Mesodermal cell (in vitro differentiated cells): ENCODE measurements around the gene GYPE.
"Not testable (repeated sequence)": the region's sequence is repeated elsewhere in the genome, so short reads cannot be mapped to it uniquely, and the experiment has no call there.

Source experiments
- H3K27ac ChIP-seq: 2 replicates; pipeline ENCODE4 v1.7.0; 2013; ENCODE audit warnings: mild to moderate bottlenecking, low read depth, low read length, moderate library complexity; ENCODE audit not compliant: severe bottlenecking
- H3K36me3 ChIP-seq: 2 replicates; pipeline ENCODE4 v1.7.1; 2013; ENCODE audit warnings: mild to moderate bottlenecking, low read length, moderate library complexity; ENCODE audit not compliant: control insufficient read depth, insufficient read depth
- H3K4me1 ChIP-seq: one replicate; pipeline ENCODE4 v1.7.1; 2013; ENCODE audit warnings: mild to moderate bottlenecking, low read length; ENCODE audit not compliant: insufficient read depth, control insufficient read depth, poor library complexity, severe bottlenecking
- H3K4me3 ChIP-seq: 2 replicates; pipeline ENCODE4 v1.7.0; 2013; ENCODE audit warnings: low read length, control low read depth, mild to moderate bottlenecking; ENCODE audit not compliant: insufficient read depth, poor library complexity, severe bottlenecking; ENCODE audit errors: extremely low read depth
- H3K9me3 ChIP-seq: 2 replicates; pipeline ENCODE4 v1.7.1; 2013; ENCODE audit warnings: mild to moderate bottlenecking, low read length, moderate library complexity; ENCODE audit not compliant: control insufficient read depth
- WGBS, 2 experiments: methylation state at CpG; one replicate each; pipeline ENCODE4 v1.1.5; 2013; ENCODE audit warnings: missing lambda C conversion rate in 2 of 2; ENCODE audit not compliant: insufficient coverage in 2 of 2; 5-methylcytosine and 5-hydroxymethylcytosine counted together

Gene GYPE

DNA sequence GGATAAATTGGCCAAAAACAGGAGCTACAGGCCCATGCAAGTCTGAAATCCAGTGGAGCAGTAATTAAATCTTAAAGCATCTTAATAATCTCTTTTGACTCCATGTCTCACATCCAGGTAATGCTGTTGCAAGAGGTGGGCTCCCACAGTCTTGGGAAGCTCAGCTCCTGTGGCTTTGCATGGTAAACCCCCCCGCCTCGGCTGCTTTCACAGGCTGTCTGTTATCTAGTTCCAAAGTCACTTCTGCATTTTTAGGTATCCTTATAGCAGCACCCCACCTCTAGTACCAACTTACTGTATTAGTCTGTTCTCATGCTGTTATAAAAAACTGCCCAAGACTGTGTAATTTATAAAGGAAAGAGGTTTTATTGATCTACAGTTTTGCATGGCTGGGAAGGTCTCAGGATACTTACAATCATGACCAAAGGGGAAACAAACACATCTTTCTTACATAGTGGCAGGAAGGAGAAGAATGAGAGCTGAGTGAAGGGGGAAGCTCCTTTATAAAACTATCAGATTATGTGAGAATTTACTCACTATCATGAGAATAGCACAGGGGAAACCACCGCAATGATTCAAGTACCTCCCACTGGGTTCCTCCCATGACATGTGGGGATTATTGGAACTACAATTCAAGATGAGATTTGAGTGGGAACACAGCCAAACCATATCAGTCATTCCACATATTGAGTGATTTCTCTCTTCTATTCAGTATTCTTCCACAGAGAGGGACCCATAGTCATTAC is 34.7 kb downstream of the GYPE start:
- not testable (repeated sequence) for H3K27ac ChIP-seq, H3K9me3 ChIP-seq, H3K36me3 ChIP-seq, H3K4me3 ChIP-seq, H3K4me1 ChIP-seq
- WGBS, 2 experiments = 60 to 94% methylated on average over 1 to 2 of the region's 3 CpGs

DNA sequence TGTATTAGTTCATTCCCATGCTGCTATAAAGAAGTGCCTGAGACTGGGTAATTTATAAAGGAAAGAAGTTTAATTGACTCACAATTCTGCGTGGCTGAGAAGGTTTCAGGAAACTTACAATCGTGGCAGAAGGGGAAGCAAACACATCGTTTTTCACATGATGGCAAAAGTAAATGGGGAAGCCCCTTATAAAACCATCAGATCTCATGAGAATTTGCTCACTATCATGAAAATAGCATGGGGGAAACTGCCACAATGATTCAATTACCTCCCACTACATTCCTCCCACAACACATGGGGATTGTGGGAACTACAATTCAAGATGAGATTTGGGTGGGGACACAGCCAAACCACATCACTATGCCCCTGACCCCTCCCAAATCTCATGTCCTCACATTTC is 35.4 kb downstream of the GYPE start:
- no CpG with 5 or more reads among the region's 3 CpGs for WGBS, 2 experiments
- H3K9me3 ChIP-seq, H3K27ac ChIP-seq, H3K36me3 ChIP-seq, H3K4me1 ChIP-seq, H3K4me3 ChIP-seq: not testable (repeated sequence)

DNA sequence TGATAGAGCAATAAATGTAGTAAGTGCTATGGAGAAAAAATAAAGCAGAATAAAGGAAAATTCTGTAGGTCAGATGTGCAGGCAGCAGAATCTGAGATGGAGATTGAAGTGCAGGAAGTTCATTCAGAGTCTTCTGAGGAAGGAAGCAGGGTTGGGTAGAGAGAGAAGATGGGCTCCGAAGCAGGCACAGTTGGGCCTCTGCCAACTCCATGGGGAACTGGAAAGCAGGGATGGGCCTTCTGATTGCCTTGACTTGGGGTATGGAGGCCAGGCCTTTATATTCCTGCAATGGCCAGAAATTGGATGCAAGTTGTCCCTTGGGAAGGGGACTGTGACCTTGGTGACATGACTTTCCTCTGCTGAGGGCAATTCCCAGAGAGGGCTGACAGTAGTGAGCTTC is 42.6 kb downstream of the GYPE start:
- H3K27ac ChIP-seq, H3K4me3 ChIP-seq, H3K4me1 ChIP-seq, H3K36me3 ChIP-seq, H3K9me3 ChIP-seq: not testable (repeated sequence)
- WGBS, 2 experiments = 89 to 100% methylated on average over 1 of the region's 1 CpG

DNA sequence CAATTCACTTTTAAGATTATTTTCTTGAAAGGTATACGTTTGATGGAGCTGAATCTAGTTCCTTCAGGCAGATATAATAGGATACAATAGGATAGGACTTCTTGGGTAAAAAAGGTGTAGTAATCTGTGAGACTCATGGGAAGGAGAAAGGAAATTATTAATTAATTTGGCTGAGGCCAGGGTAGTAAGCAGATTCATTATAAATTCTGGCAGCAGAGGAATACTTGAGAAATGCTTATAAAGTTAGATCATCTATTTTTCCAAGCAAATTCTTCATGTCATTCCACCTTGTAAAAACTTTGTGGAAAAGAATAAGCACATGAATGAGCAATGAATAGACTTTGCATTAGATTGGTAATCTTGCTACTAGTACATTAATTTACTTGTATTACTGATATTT is 46.9 kb downstream of the GYPE start:
- Histone ChIP-seq H3K9me3 (no peaks in the 10 kb centered on the region), H3K36me3 (no peaks in the 10 kb centered on the region), H3K4me3 (no peak overlapping the region), H3K4me1 (no peaks in the 10 kb centered on the region), H3K27ac (no peak overlapping the region)
- no CpG with 5 or more reads among the region's 1 CpG for whole genome bisulfite sequencing, 2 experiments

DNA sequence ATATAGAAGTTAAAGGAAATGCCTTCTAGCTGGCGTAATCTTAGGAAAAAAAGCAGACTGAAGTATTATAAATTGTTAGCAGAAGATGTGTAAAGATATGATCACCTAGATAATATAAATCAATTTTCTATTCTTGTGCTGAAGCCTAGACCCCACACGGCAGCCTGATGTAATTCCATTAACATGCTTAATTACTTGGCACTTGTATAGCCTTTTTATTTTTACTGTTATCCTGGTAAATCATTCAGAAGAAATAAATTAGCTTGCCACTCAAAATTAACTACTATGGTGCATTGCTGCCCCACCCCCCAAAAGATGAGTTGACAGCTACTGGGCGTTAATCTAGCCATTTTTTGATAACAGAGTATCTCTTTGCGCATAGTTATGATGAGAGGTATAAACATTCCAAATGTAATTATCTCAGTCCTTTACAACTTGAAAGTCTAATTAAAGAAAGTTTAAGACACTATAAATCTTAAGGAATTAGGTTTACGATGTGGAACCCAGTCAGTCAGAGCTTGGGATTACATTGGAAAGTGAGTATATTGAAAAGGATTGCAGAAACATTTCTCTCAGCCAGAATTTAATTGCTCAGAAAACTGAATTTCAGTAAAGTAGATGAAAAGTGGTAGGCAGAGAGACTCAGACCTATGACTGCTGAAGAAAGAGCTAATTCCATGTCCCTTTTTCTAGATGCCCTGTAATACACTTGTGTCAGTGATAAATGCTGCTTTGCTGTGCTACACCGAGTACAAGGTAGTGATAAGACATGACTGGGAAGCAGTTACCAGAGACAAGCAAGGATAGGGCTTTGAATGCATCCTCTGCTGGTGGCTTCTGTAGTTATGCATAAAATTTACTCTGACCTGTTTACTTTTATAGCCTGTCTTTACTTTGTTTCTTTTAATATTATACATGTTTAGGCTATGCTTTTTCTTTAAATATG is 47.7 kb downstream of the GYPE start:
- H3K4me3 ChIP-seq, H3K4me1 ChIP-seq, H3K36me3 ChIP-seq, H3K9me3 ChIP-seq, H3K27ac ChIP-seq: not testable (repeated sequence)
- WGBS, 2 experiments = 83% methylated on average over 1 of the region's 6 CpGs; no CpG with 5 or more reads in 1 of the 2 experiments

DNA sequence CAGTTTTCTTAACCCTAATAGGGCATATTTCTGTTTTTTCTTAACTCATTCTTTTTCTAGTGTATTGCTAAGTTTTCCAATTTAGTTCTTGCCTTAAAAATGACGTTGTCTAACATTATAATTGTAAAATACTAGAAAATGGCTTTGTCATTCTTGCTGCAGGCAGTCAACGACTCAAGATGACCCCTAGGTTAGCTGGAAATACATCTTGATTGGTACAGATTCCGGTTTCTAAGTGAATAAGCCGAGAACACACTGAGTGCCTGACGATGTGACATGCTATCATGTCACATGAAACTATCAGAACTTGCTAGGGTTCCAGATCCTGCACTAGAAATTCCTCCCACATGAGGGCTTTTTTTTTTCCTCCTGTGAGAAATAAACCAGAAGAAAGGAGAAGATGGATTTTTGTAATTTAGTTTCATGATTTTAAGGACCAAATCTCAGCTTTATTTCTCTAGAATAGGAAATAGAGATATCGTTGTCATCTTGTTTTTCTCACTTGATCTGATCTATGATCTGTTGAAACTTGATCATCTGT is 49.3 kb downstream of the GYPE start:
- whole genome bisulfite sequencing, 2 experiments = 89 to 92% methylated on average over 2 to 4 of the region's 6 CpGs
- H3K9me3 ChIP-seq, H3K36me3 ChIP-seq, H3K27ac ChIP-seq, H3K4me1 ChIP-seq, H3K4me3 ChIP-seq: not testable (repeated sequence)

DNA sequence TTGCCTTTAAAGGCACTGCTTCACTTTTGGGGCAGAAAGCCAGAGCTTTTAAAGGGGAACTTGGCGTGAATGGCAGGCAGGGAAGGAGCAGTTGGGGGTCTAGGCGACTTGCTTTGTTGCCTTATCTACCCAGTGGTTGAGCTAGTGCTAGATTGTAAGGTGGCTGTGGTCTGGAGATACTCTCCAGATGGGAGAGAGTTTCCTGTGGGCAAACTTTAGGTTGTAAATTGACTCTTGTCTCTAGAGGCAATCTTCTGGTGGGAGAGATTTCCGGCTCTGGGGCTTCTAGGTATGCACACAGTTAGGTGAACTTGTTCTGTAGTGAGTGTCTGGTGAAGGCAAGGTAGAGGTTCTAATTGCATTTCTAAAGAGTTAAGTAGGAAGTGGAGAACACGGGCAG is 50.7 kb downstream of the GYPE start:
- H3K4me1 ChIP-seq, H3K27ac ChIP-seq, H3K9me3 ChIP-seq, H3K36me3 ChIP-seq, H3K4me3 ChIP-seq: not testable (repeated sequence)
- WGBS, 2 experiments = 56 to 80% methylated on average over 1 to 2 of the region's 4 CpGs

DNA sequence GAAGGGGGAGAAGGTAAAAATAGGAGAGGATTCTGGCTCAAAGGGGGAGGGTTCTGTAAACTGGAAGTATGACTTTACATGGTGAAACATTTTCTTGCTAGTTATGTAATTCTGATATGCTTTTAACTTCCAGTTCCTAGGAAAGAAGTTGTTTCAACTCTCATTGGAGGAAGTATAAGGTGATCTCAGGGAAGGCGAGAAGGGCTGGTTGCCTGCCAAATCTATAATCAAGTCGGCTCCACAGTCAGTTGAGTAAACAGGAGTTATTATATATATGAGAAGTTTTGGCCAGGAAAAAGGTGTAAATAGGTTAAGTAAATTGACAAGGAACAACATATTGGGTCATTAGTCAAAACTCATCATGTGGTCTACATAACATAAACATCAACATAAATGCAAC is 56.1 kb downstream of the GYPE start:
- H3K27ac ChIP-seq, H3K4me1 ChIP-seq, H3K36me3 ChIP-seq, H3K4me3 ChIP-seq, H3K9me3 ChIP-seq: not testable (repeated sequence)
- 87 to 92% methylated on average over 2 of the region's 2 CpGs for WGBS, 2 experiments

DNA sequence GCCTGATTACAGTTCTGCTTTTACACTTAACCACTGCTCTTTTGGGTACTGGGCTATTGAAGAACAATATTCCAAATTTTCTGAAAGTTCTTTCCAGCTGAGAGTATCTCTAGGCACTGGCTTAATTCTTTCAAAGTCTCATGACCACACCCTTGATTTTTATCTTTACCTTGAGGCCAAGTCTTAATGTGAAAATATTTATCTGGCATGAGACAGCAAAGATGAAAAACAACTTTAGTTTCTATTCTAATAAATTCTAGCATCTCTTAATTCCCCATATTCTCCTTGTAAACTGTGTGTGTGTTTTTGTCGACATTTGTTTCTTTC is 61.9 kb downstream of the GYPE start:
- not testable (repeated sequence) for H3K36me3 ChIP-seq, H3K27ac ChIP-seq, H3K4me3 ChIP-seq, H3K4me1 ChIP-seq, H3K9me3 ChIP-seq
- no CpG with 5 or more reads among the region's 1 CpG for WGBS, 2 experiments

- H3K4me3 ChIP-seq, H3K27ac ChIP-seq, H3K4me1 ChIP-seq, H3K36me3 ChIP-seq, H3K9me3 ChIP-seq: not testable (repeated sequence)
- no CpG with 5 or more reads among the region's 3 CpGs for WGBS, 2 experiments
Observed at GRCh38 chr4:143842624-143843505, 62.5 kb downstream of the GYPE start.
